Neural cell (in vitro differentiated cells): ENCODE results near the gene PARP15. TPM values are rescaled to one million over a fixed set of nuclear protein-coding genes. Genes with fewer than 3 reads are reported as not detected.

Experiments used
- H2AFZ ChIP-seq: fragments of 200-600, 300-800 bp; sonication (generic), shearing (Covaris generic); 2 replicates; pipeline ENCODE4 v1.6.0; 2014; ENCODE audit warnings: low read depth, mild to moderate bottlenecking, antibody characterized with exemption, low read length, moderate library complexity
- H3F3A ChIP-seq: fragments of 200-600 bp; shearing (Covaris generic); 2 replicates; pipeline ENCODE4 v1.6.1; 2016; ENCODE audit warnings: mild to moderate bottlenecking, moderate library complexity, mixed read lengths, antibody characterized with exemption, low read length; ENCODE audit not compliant: insufficient read depth, poor library complexity, severe bottlenecking
- H3K27ac ChIP-seq: fragments of 200-600, 300-800 bp; sonication (generic), shearing (Covaris generic); 2 replicates; pipeline ENCODE4 v1.5.1; 2014; ENCODE audit warnings: mild to moderate bottlenecking, low read length, moderate library complexity
- H3K27me3 ChIP-seq: fragments of 300-800, 200-600 bp; sonication (generic), shearing (Covaris generic); 2 replicates; pipeline ENCODE4 v1.6.0; 2014; ENCODE audit warnings: mild to moderate bottlenecking, low read depth, low read length, moderate library complexity; ENCODE audit not compliant: insufficient read depth
- H3K36me3 ChIP-seq: fragments of 300-800, 200-600 bp; sonication (generic), shearing (Covaris generic); 2 replicates; pipeline ENCODE4 v1.5.1; 2014; ENCODE audit warnings: mild to moderate bottlenecking, antibody characterized with exemption, low read length, moderate library complexity; ENCODE audit not compliant: insufficient read depth
- H3K4me2 ChIP-seq: fragments of 300-800, 200-600 bp; sonication (generic), shearing (Covaris generic); 2 replicates; pipeline ENCODE4 v1.6.0; 2014; ENCODE audit warnings: mild to moderate bottlenecking, low read length
- H3K4me3 ChIP-seq: fragments of 300-800, 200-600 bp; sonication (generic), shearing (Covaris generic); 2 replicates; pipeline ENCODE4 v1.5.1; 2014; ENCODE audit warnings: mild to moderate bottlenecking, low read length, moderate library complexity
- H3K79me2 ChIP-seq: fragments of 200-600 bp; shearing (Covaris generic); replicated peaks from 2 replicates; pipeline ENCODE4 v1.6.0; 2014; ENCODE audit warnings: mild to moderate bottlenecking, low read length, moderate library complexity; ENCODE audit not compliant: insufficient read depth
- H3K9ac ChIP-seq: fragments of 300-800, 200-600 bp; sonication (generic), shearing (Covaris generic); 2 replicates; pipeline ENCODE4 v1.6.1; 2016; ENCODE audit warnings: mild to moderate bottlenecking, low read length, mixed read lengths
- H3K9me2 ChIP-seq: fragments of 200-600 bp; shearing (Covaris generic); 2 replicates; pipeline ENCODE4 v1.6.1; 2016; ENCODE audit warnings: mild to moderate bottlenecking, low read length, mixed read lengths; ENCODE audit not compliant: insufficient read depth
- H3K9me3 ChIP-seq: fragments of 200-600, 300-800 bp; sonication (generic), shearing (Covaris generic); 2 replicates; pipeline ENCODE4 v1.6.1; 2016; ENCODE audit warnings: mild to moderate bottlenecking, mixed run types, low read length, moderate library complexity, mixed read lengths
- H4K20me1 ChIP-seq: fragments of 200-600 bp; shearing (Covaris generic); 2 replicates; pipeline ENCODE4 v1.6.1; 2016; ENCODE audit warnings: mild to moderate bottlenecking, mixed run types; ENCODE audit not compliant: insufficient read depth
- CTCF ChIP-seq: fragments of 450-650 bp; IDR thresholded peaks from 2 replicates; pipeline ENCODE4 v1.5.1; 2014; ENCODE audit warnings: antibody characterized with exemption, mild to moderate bottlenecking, moderate library complexity; ENCODE audit not compliant: poor library complexity, severe bottlenecking
- EP300 ChIP-seq: fragments of 450-650 bp; conservative IDR thresholded peaks from 2 replicates; pipeline ENCODE4 v1.6.1; 2014; ENCODE audit warnings: antibody characterized with exemption, mild to moderate bottlenecking, moderate library complexity; ENCODE audit not compliant: poor library complexity, severe bottlenecking
- EZH2 ChIP-seq: fragments of 200-600, 300-800 bp; shearing (Covaris generic), sonication (generic); IDR thresholded peaks from 2 replicates; pipeline ENCODE4 v1.6.1; 2014; ENCODE audit warnings: antibody characterized with exemption, low read length, borderline replicate concordance, mild to moderate bottlenecking; ENCODE audit not compliant: insufficient read depth, poor library complexity, severe bottlenecking
- MXI1 ChIP-seq: fragments of 450-650 bp; conservative IDR thresholded peaks from 2 replicates; pipeline ENCODE4 v1.6.1; 2014; ENCODE audit warnings: antibody characterized with exemption, mild to moderate bottlenecking; ENCODE audit not compliant: poor library complexity, severe bottlenecking
- POLR2AphosphoS5 ChIP-seq: IDR thresholded peaks from 2 replicates; pipeline ENCODE4 v1.6.1; 2012
- RAD21 ChIP-seq: fragments of 450-650 bp; conservative IDR thresholded peaks from 2 replicates; pipeline ENCODE4 v1.6.1; 2014; ENCODE audit warnings: antibody characterized with exemption, mild to moderate bottlenecking, moderate library complexity
- REST ChIP-seq: IDR thresholded peaks from 2 replicates; pipeline ENCODE4 v1.6.1; 2012; ENCODE audit warnings: borderline replicate concordance
- SMC3 ChIP-seq: fragments of 450-650 bp; conservative IDR thresholded peaks from 2 replicates; pipeline ENCODE4 v1.6.1; 2014; ENCODE audit warnings: antibody characterized with exemption, mild to moderate bottlenecking, moderate library complexity; ENCODE audit not compliant: poor library complexity
- TAF1 ChIP-seq: IDR thresholded peaks from 2 replicates; pipeline ENCODE4 v1.6.1; 2012; ENCODE audit warnings: low read depth
- polyA plus RNA-seq: library from polyadenylated mRNA; depleted of rRNA; stranded (reverse); fragments of >200 nt; gene quantifications from 2 replicates; pipeline ENCODE4 v1.2.3, GENCODE V29; 2014

Gene PARP15
- polyA plus RNA-seq, 1 donor from 2014 or later: not detected

- Histone ChIP-seq H3K4me2 (no peak overlapping the region), H3K79me2 (no peaks in the 10 kb centered on the region), H3K9ac (no peak overlapping the region), H3K27ac (no peak overlapping the region), H3K27me3 (no peaks in the 10 kb centered on the region), H3K9me2 (no peaks in the 10 kb centered on the region), H4K20me1 (no peaks in the 10 kb centered on the region), H3K4me3 (no peak overlapping the region), H2AFZ (no peak overlapping the region), H3F3A (no peaks in the 10 kb centered on the region), H3K9me3 (no peaks in the 10 kb centered on the region), H3K36me3 (no peaks in the 10 kb centered on the region)
- no peak for TF ChIP-seq SMC3
- TF ChIP-seq POLR2AphosphoS5: no peak
- TF ChIP-seq RAD21: no peak
- no peak for TF ChIP-seq CTCF
- no peak for TF ChIP-seq REST
Observed at GRCh38 chr3:122635789-122636188, 58.3 kb downstream of the PARP15 start.

- H3K4me2 ChIP-seq: no peak overlapping the region
- no peaks in the 10 kb centered on the region for H3K27me3 ChIP-seq
- H3K9me2 ChIP-seq: no peaks in the 10 kb centered on the region
- H2AFZ ChIP-seq: no peak overlapping the region
- no peaks in the 10 kb centered on the region for H4K20me1 ChIP-seq
- no peaks in the 10 kb centered on the region for H3K9me3 ChIP-seq
- no peaks in the 10 kb centered on the region for H3K79me2 ChIP-seq
- no peak overlapping the region for H3K4me3 ChIP-seq
- TF ChIP-seq REST: no peak
- no peak for TF ChIP-seq CTCF
- no peak for TF ChIP-seq RAD21
- TF ChIP-seq TAF1: no peak
- TF ChIP-seq SMC3: no peak
- no peak for TF ChIP-seq EZH2
- no peak for TF ChIP-seq MXI1
- no peak for TF ChIP-seq POLR2AphosphoS5
- no peak for TF ChIP-seq EP300
- no peaks in the 10 kb centered on the region for H3K36me3 ChIP-seq
- H3K27ac ChIP-seq: no peak overlapping the region
- no peaks in the 10 kb centered on the region for H3F3A ChIP-seq
- no peak overlapping the region for H3K9ac ChIP-seq
Observed at GRCh38 chr3:122636697-122637096, 59.2 kb downstream of the PARP15 start.
